Measurements from ENCODE around the gene CHD3.

GRCh38 chr17:7867881-7868329, 20.7 kb upstream of the CHD3 start:
- TF ChIP-seq CTCF (IDR thresholded peaks at IDR 0.05 in 4 of 5, conservative IDR thresholded peaks at IDR 0.05 in 1 of 5): no peak
- no peak for TF ChIP-seq POLR2A (IDR thresholded peaks at IDR 0.05)
